DND-41 (cell line): ENCODE data around the gene MEPCE.

Experiments used
- ATAC-seq: fragments of 200-7000 bp; cut with Tn5 transposase; 3 replicates; pipeline ENCODE4 v1.9.1; 2021; ENCODE audit warnings: low read depth; ENCODE audit not compliant: insufficient read depth
- DNase-seq: peaks from one replicate; pipeline ENCODE4 v3.0.0-alpha.2; 2020
- H2AFZ ChIP-seq: 2 replicates; pipeline ENCODE4 v1.6.0; 2012; ENCODE audit warnings: low read depth, low read length
- H3K27ac ChIP-seq: 2 replicates; pipeline ENCODE4 v1.5.1; 2012; ENCODE audit warnings: low read length, inconsistent platforms
- H3K27me3 ChIP-seq: fragments of 200-600 bp; sonication (generic); 2 replicates; pipeline ENCODE4 v1.6.0; 2012; ENCODE audit warnings: low read length, mild to moderate bottlenecking, inconsistent platforms; ENCODE audit not compliant: insufficient read depth, poor library complexity
- H3K36me3 ChIP-seq: 2 replicates; pipeline ENCODE4 v1.5.1; 2012; ENCODE audit warnings: low read length, inconsistent platforms; ENCODE audit not compliant: insufficient read depth
- H3K4me1 ChIP-seq: 2 replicates; pipeline ENCODE4 v1.5.1; 2012; ENCODE audit warnings: mild to moderate bottlenecking, low read length; ENCODE audit not compliant: insufficient read depth
- H3K4me2 ChIP-seq: 2 replicates; pipeline ENCODE4 v1.6.0; 2012; ENCODE audit warnings: mild to moderate bottlenecking, moderate library complexity, low read length, inconsistent platforms; ENCODE audit not compliant: insufficient read depth
- H3K4me3 ChIP-seq, 2 experiments: fragments of 200-600 bp in 1 of 2; shearing (Covaris generic) in 1 of 2; 2 replicates each; pipeline ENCODE4 v1.5.1; 2012 to 2016; ENCODE audit warnings: inconsistent platforms in 2 of 2, low read length in 2 of 2, mild to moderate bottlenecking in 2 of 2, low read depth in 1 of 2, moderate library complexity in 1 of 2
- H3K79me2 ChIP-seq: 2 replicates; pipeline ENCODE4 v1.6.0; 2012; ENCODE audit warnings: low read length, inconsistent platforms; ENCODE audit not compliant: insufficient read depth
- H3K9ac ChIP-seq: 2 replicates; pipeline ENCODE4 v1.6.0; 2012; ENCODE audit warnings: low read depth, mild to moderate bottlenecking, inconsistent platforms, low read length, moderate library complexity
- H3K9me3 ChIP-seq: 2 replicates; pipeline ENCODE4 v1.5.1; 2012; ENCODE audit warnings: low read length, moderate library complexity, mild to moderate bottlenecking, inconsistent platforms; ENCODE audit not compliant: insufficient read depth, severe bottlenecking
- H4K20me1 ChIP-seq: 2 replicates; pipeline ENCODE4 v1.6.0; 2012; ENCODE audit warnings: low read length; ENCODE audit not compliant: insufficient read depth
- EZH2 ChIP-seq: IDR thresholded peaks from 3 replicates; pipeline ENCODE4 v1.6.1; 2012; ENCODE audit warnings: borderline replicate concordance, low read depth, mild to moderate bottlenecking, moderate library complexity, low read length, inconsistent platforms; ENCODE audit not compliant: severe bottlenecking
- TF ChIP-seq, protein P1 (sequence below): IDR thresholded peaks from 2 replicates; pipeline ENCODE4 v1.5.1; 2012; ENCODE audit warnings: borderline replicate concordance, low read length, moderate library complexity, mild to moderate bottlenecking; ENCODE audit not compliant: poor library complexity, severe bottlenecking; ENCODE audit errors: extremely low read depth

Gene MEPCE

DNA sequence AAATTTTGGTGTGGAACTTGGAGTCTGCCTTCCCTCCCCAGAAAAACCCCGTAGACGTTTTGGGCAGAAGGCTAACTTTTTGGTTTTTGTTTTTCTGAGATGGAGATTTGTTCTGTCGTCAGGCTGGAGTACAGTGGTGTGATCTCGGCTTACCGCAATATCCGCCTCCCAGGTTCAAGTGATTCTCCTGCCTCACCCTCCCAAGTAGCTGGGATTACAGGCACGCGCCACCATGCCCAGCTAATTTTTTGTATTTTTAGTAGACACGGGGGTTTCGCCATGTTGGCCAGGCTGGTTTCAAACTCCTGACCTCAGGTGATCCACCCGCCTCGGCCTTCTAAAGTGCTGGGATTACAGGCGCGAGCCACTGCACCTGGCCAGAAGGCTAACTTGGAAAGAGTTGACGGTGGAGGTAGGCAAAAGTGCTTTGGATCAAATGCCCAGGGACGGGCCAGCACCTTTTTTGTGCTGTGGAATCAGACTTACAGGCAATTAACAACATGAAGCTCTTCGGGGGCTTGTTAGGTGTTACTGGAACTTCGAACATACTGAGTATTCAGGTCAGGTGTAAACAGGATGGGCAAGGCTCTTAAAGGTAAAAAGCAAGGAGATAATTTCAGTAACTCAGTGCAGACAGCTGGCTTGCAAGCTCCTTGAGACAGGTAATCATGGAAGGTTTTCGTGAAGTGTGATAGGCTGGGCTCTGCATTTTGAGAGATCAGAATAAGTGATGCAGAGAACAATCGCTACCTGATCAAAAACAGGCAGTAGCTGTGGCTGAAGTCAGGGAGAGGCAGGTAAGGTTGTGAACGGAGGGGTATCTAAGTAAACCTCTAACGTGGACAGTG, 4.9 kb downstream of the MEPCE start:
- H3K27ac ChIP-seq = peak overlapping the region; percentile 100
- peaks cover 67% of the 10 kb centered on the region for H3K79me2 ChIP-seq
- H2AFZ ChIP-seq = no peak overlapping the region
- H3K4me1 ChIP-seq = peaks cover 60% of the 10 kb centered on the region
- no peaks in the 10 kb centered on the region for H3K27me3 ChIP-seq
- peaks cover 58% of the 10 kb centered on the region for H3K36me3 ChIP-seq
- H4K20me1 ChIP-seq = peaks cover 47% of the 10 kb centered on the region
- no peak for TF ChIP-seq EZH2
- TF ChIP-seq, protein P1, sequence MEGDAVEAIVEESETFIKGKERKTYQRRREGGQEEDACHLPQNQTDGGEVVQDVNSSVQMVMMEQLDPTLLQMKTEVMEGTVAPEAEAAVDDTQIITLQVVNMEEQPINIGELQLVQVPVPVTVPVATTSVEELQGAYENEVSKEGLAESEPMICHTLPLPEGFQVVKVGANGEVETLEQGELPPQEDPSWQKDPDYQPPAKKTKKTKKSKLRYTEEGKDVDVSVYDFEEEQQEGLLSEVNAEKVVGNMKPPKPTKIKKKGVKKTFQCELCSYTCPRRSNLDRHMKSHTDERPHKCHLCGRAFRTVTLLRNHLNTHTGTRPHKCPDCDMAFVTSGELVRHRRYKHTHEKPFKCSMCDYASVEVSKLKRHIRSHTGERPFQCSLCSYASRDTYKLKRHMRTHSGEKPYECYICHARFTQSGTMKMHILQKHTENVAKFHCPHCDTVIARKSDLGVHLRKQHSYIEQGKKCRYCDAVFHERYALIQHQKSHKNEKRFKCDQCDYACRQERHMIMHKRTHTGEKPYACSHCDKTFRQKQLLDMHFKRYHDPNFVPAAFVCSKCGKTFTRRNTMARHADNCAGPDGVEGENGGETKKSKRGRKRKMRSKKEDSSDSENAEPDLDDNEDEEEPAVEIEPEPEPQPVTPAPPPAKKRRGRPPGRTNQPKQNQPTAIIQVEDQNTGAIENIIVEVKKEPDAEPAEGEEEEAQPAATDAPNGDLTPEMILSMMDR = no peak
- H3K9ac ChIP-seq = peak overlapping the region; percentile 96
- no peaks in the 10 kb centered on the region for H3K9me3 ChIP-seq
- no peak for DNase-seq
- no peak for ATAC-seq
- H3K4me3 ChIP-seq = peak overlapping the region; percentile 85 to 94; a peak in 3 of 4 replicates
- H3K4me2 ChIP-seq = peak overlapping the region; percentile 87

DNA sequence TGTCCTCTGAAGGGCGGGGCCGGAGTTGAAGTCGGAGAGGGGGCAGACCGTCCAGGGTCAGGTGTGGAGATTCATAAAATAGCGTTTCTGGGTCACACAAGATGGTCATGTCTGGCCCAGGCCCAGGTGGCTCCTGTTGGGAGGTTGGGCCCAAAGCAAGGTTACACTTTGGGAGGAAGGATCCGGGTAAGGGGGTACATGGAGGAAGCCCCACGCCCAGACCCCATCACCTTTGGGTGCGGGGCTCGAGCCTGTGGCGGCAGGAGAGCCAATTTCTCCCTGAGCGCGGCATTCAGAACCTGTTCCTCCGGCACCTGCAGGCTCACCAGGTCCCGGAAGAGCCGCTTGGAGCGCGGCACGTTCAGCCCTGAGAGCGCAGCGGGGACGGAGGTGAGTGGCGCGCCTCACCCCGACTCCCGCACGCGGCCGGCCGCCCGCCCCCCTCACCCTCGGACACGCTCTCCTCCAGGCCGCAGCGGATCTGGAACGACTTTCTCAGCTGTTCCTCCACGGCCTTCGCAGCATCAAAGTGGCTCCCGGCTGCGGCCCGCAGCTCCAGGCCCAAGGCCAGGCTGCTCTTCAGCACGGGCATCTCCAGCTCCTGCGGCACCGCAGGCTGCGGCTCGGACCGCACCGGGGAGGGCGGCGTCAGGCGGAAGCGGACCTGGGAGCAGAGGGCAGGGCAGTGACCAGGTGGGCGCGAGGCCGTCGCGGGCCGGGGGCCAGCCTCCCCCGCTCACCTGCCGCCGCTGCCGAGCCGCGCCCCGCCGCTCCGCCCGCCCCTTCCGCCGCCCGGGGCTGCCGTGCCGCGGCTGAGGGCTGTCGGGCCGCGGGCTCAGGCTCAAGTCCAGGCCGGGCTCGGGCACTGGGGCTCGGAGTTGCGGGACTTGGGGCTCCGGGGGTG, 6.0 kb downstream of the MEPCE start:
- H3K9me3 ChIP-seq = no peaks in the 10 kb centered on the region
- H3K4me2 ChIP-seq = peak overlapping the region; percentile 87
- H3K27ac ChIP-seq = peak overlapping the region; percentile 95
- H3K36me3 ChIP-seq = peaks cover 54% of the 10 kb centered on the region
- H4K20me1 ChIP-seq = peaks cover 44% of the 10 kb centered on the region
- no peaks in the 10 kb centered on the region for H3K27me3 ChIP-seq
- peak; percentile 48 for DNase-seq
- H3K4me3 ChIP-seq = peak overlapping the region; percentile 85 to 94
- ATAC-seq = peak; percentile 20; the same call in 2 of the 3 replicates
- H3K79me2 ChIP-seq = peaks cover 56% of the 10 kb centered on the region
- no peak for TF ChIP-seq EZH2
- TF ChIP-seq, protein P1 = no peak
- H2AFZ ChIP-seq = peak overlapping the region; percentile 57; the same call in 1 of the 2 replicates
- peaks cover 56% of the 10 kb centered on the region for H3K4me1 ChIP-seq
- H3K9ac ChIP-seq = peak overlapping the region; percentile 96

DNA sequence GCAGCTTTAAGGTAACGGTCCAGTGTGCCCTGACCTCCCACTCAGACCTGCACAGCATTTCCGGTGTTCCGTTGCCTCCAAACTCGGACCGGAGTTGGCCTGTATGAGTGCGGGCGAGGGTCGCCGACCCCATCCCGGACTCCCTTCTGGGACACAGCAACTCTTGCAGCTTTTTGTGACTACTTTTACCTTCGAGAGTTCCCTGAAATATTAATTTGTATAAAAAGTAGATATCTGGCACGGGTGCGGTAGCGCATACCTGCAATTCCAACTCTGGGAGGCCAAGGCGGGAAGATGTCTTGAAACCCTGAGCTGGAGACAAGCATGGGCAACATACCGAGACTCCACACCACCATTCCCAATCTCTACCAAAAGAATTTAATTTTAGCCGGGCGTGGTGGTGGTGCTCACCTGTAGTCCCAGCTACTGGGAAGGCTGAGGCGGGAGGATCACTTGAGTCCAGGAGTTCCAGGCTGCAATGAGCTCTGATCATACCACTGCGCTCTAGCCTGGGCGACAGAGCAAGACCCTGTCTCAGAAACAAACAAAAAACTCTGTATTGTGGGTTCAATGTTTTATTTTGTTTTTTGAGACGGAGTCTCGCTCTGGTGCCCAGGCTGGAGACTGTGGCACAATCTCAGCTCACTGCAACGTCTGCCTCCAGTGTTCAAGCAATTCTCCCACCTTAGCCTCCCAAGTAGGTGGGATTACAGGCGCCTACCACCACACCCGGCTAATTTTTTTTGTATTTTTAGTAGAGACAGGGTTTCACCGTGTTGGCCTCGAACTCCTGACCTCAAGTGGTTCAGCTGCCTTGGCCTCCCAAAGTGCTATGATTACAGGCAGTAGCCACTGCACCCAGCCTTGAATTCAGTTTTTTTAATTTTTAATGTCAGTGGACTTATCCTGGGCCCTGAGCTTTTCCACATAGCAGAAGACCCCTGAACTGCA, 7.8 kb downstream of the MEPCE start:
- peaks cover 26% of the 10 kb centered on the region; the same call in 1 of the 2 replicates for H4K20me1 ChIP-seq
- H2AFZ ChIP-seq = no peak overlapping the region; the same call in 1 of the 2 replicates
- H3K9me3 ChIP-seq = no peaks in the 10 kb centered on the region
- H3K36me3 ChIP-seq = peaks cover 37% of the 10 kb centered on the region
- no peaks in the 10 kb centered on the region for H3K27me3 ChIP-seq
- TF ChIP-seq, protein P1 = no peak
- no peak for TF ChIP-seq EZH2
- DNase-seq (no peak), ATAC-seq (no peak)
- peaks cover 38% of the 10 kb centered on the region for H3K4me1 ChIP-seq
- H3K79me2 ChIP-seq = peaks cover 39% of the 10 kb centered on the region
- H3K4me3 ChIP-seq = peak overlapping the region in 1 of 2 experiments; percentile 27; a peak in 1 of 4 replicates
- peak overlapping the region; percentile 81 for H3K27ac ChIP-seq
- peak overlapping the region; percentile 56 for H3K9ac ChIP-seq
- peak overlapping the region; percentile 59 for H3K4me2 ChIP-seq
